Activated naive CD8-positive, alpha-beta T cell treated with anti-CD3 and anti-CD28 coated beads for 36 hours (primary cell): ENCODE data around the gene ARHGAP24. TPM values are rescaled to one million over a fixed set of nuclear protein-coding genes. Genes with fewer than 3 reads are reported as not detected.
A peak's percentile ranks its signal among the peaks of the same experiment; 100 is the strongest.

Experiments
- DNase-seq: peaks from one replicate; pipeline ENCODE4 v3.0.0; 2021
- H3K27ac Mint-ChIP-seq: one replicate; pipeline ENCODE4 v1.8.0; 2022; ENCODE audit warnings: mild to moderate bottlenecking, moderate library complexity, mixed read lengths
- H3K27me3 Mint-ChIP-seq: one replicate; pipeline ENCODE4 v1.8.0; 2022; ENCODE audit warnings: mild to moderate bottlenecking, mixed read lengths
- H3K36me3 Mint-ChIP-seq: one replicate; pipeline ENCODE4 v1.8.0; 2021; ENCODE audit warnings: mild to moderate bottlenecking, mixed read lengths
- H3K4me1 Mint-ChIP-seq: one replicate; pipeline ENCODE4 v1.8.0; 2021; ENCODE audit warnings: mixed read lengths
- H3K4me3 Mint-ChIP-seq: one replicate; pipeline ENCODE4 v1.8.0; 2022; ENCODE audit warnings: mild to moderate bottlenecking, moderate library complexity, mixed read lengths
- H3K9me3 Mint-ChIP-seq: one replicate; pipeline ENCODE4 v1.8.0; 2022; ENCODE audit warnings: mixed read lengths
- total RNA-seq, 2 experiments: library from RNA; stranded (reverse); gene quantifications; one replicate each; pipeline ENCODE4 v1.2.3, GENCODE V29; 2021

ARHGAP24 gene
- total RNA-seq, 2 experiments from 2014 or later, result 0.62 to 0.92 TPM

- Mint-ChIP-seq H3K27ac (no peak overlapping the region), H3K4me3 (no peak overlapping the region), H3K4me1 (no peaks in the 10 kb centered on the region), H3K9me3 (peaks cover 1% of the 10 kb centered on the region), H3K36me3 (no peaks in the 10 kb centered on the region), H3K27me3 (no peaks in the 10 kb centered on the region)
- no peak for DNase-seq
Observed at GRCh38 chr4:85968945-85969819, 494.2 kb downstream of the ARHGAP24 start.

- no peaks in the 10 kb centered on the region for H3K4me1 Mint-ChIP-seq
- no peak overlapping the region for H3K4me3 Mint-ChIP-seq
- no peaks in the 10 kb centered on the region for H3K36me3 Mint-ChIP-seq
- no peaks in the 10 kb centered on the region for H3K27me3 Mint-ChIP-seq
- no peaks in the 10 kb centered on the region for H3K9me3 Mint-ChIP-seq
- no peak for DNase-seq
- H3K27ac Mint-ChIP-seq, result no peak overlapping the region
Observed at GRCh38 chr4:85970535-85970934, 495.6 kb downstream of the ARHGAP24 start.

GRCh38 chr4:85979276-85979675 lies 504.3 kb downstream of the ARHGAP24 start:
- Mint-ChIP-seq H3K4me1 (peaks cover 2% of the 10 kb centered on the region), H3K4me3 (no peak overlapping the region), H3K36me3 (no peaks in the 10 kb centered on the region), H3K27ac (peak overlapping the region; percentile 4), H3K27me3 (peaks cover 6% of the 10 kb centered on the region), H3K9me3 (no peaks in the 10 kb centered on the region)
- no peak for DNase-seq

GRCh38 chr4:85986266-85986665 lies 511.3 kb downstream of the ARHGAP24 start:
- no peaks in the 10 kb centered on the region for H3K36me3 Mint-ChIP-seq
- no peaks in the 10 kb centered on the region for H3K4me1 Mint-ChIP-seq
- no peaks in the 10 kb centered on the region for H3K9me3 Mint-ChIP-seq
- no peak overlapping the region for H3K4me3 Mint-ChIP-seq
- H3K27ac Mint-ChIP-seq, result no peak overlapping the region
- peaks cover 6% of the 10 kb centered on the region for H3K27me3 Mint-ChIP-seq
- DNase-seq, result no peak

- Mint-ChIP-seq H3K27me3 (peaks cover 4% of the 10 kb centered on the region), H3K9me3 (no peaks in the 10 kb centered on the region), H3K4me1 (peaks cover 4% of the 10 kb centered on the region), H3K4me3 (no peak overlapping the region), H3K36me3 (no peaks in the 10 kb centered on the region), H3K27ac (no peak overlapping the region)
- DNase-seq, result no peak
Observed at GRCh38 chr4:85993641-85994040, 518.7 kb downstream of the ARHGAP24 start.

- no peak overlapping the region for H3K27ac Mint-ChIP-seq
- H3K4me1 Mint-ChIP-seq, result peaks cover 4% of the 10 kb centered on the region
- no peaks in the 10 kb centered on the region for H3K36me3 Mint-ChIP-seq
- no peaks in the 10 kb centered on the region for H3K9me3 Mint-ChIP-seq
- no peak overlapping the region for H3K4me3 Mint-ChIP-seq
- H3K27me3 Mint-ChIP-seq, result peaks cover 4% of the 10 kb centered on the region
- no peak for DNase-seq
Observed at GRCh38 chr4:85994576-85994975, 519.6 kb downstream of the ARHGAP24 start.

GRCh38 chr4:85995361-85995760 lies 520.4 kb downstream of the ARHGAP24 start:
- no peak for DNase-seq
- Mint-ChIP-seq H3K4me3 (no peak overlapping the region), H3K9me3 (no peaks in the 10 kb centered on the region), H3K27ac (no peak overlapping the region), H3K36me3 (no peaks in the 10 kb centered on the region), H3K4me1 (peaks cover 4% of the 10 kb centered on the region), H3K27me3 (peaks cover 4% of the 10 kb centered on the region)

GRCh38 chr4:86001591-86001990 lies 526.6 kb downstream of the ARHGAP24 start:
- no peak overlapping the region for H3K27ac Mint-ChIP-seq
- H3K4me3 Mint-ChIP-seq, result no peak overlapping the region
- DNase-seq, result no peak
- no peaks in the 10 kb centered on the region for H3K27me3 Mint-ChIP-seq
- H3K4me1 Mint-ChIP-seq, result no peaks in the 10 kb centered on the region
- no peaks in the 10 kb centered on the region for H3K9me3 Mint-ChIP-seq
- no peaks in the 10 kb centered on the region for H3K36me3 Mint-ChIP-seq

- Mint-ChIP-seq H3K27ac (no peak overlapping the region), H3K4me1 (no peaks in the 10 kb centered on the region), H3K27me3 (no peaks in the 10 kb centered on the region), H3K4me3 (no peak overlapping the region), H3K36me3 (no peaks in the 10 kb centered on the region), H3K9me3 (no peaks in the 10 kb centered on the region)
- no peak for DNase-seq
Observed at GRCh38 chr4:86004030-86004429, 529.1 kb downstream of the ARHGAP24 start.

GRCh38 chr4:86006057-86006456 lies 531.1 kb downstream of the ARHGAP24 start:
- DNase-seq, result no peak
- no peaks in the 10 kb centered on the region for H3K27me3 Mint-ChIP-seq
- no peaks in the 10 kb centered on the region for H3K4me1 Mint-ChIP-seq
- no peak overlapping the region for H3K4me3 Mint-ChIP-seq
- no peaks in the 10 kb centered on the region for H3K36me3 Mint-ChIP-seq
- H3K27ac Mint-ChIP-seq, result no peak overlapping the region
- H3K9me3 Mint-ChIP-seq, result no peaks in the 10 kb centered on the region

GRCh38 chr4:86007042-86007441 lies 532.1 kb downstream of the ARHGAP24 start:
- Mint-ChIP-seq H3K36me3 (no peaks in the 10 kb centered on the region), H3K27me3 (no peaks in the 10 kb centered on the region), H3K9me3 (no peaks in the 10 kb centered on the region), H3K27ac (no peak overlapping the region), H3K4me1 (no peaks in the 10 kb centered on the region), H3K4me3 (no peak overlapping the region)
- no peak for DNase-seq

GRCh38 chr4:86011117-86011516 lies 536.2 kb downstream of the ARHGAP24 start:
- no peaks in the 10 kb centered on the region for H3K36me3 Mint-ChIP-seq
- H3K4me1 Mint-ChIP-seq, result no peaks in the 10 kb centered on the region
- no peak overlapping the region for H3K27ac Mint-ChIP-seq
- H3K4me3 Mint-ChIP-seq, result no peak overlapping the region
- DNase-seq, result no peak
- no peaks in the 10 kb centered on the region for H3K9me3 Mint-ChIP-seq
- H3K27me3 Mint-ChIP-seq, result no peaks in the 10 kb centered on the region

GRCh38 chr4:86013621-86014020 lies 538.7 kb downstream of the ARHGAP24 start:
- H3K27me3 Mint-ChIP-seq, result no peaks in the 10 kb centered on the region
- no peak overlapping the region for H3K4me3 Mint-ChIP-seq
- H3K4me1 Mint-ChIP-seq, result no peaks in the 10 kb centered on the region
- no peak overlapping the region for H3K27ac Mint-ChIP-seq
- DNase-seq, result no peak
- H3K36me3 Mint-ChIP-seq, result no peaks in the 10 kb centered on the region
- H3K9me3 Mint-ChIP-seq, result no peaks in the 10 kb centered on the region

GRCh38 chr4:86014599-86014998 lies 539.6 kb downstream of the ARHGAP24 start:
- no peak for DNase-seq
- Mint-ChIP-seq H3K36me3 (no peaks in the 10 kb centered on the region), H3K4me1 (no peaks in the 10 kb centered on the region), H3K9me3 (no peaks in the 10 kb centered on the region), H3K27ac (no peak overlapping the region), H3K4me3 (no peak overlapping the region), H3K27me3 (no peaks in the 10 kb centered on the region)

GRCh38 chr4:86015412-86016350 lies 540.7 kb downstream of the ARHGAP24 start:
- Mint-ChIP-seq H3K9me3 (no peaks in the 10 kb centered on the region), H3K4me1 (no peaks in the 10 kb centered on the region), H3K27me3 (no peaks in the 10 kb centered on the region), H3K27ac (no peak overlapping the region), H3K36me3 (no peaks in the 10 kb centered on the region), H3K4me3 (no peak overlapping the region)
- no peak for DNase-seq
